MM.1S (cell line): Measurements from ENCODE around the gene NLGN1.

Experiments
- DNase-seq: peaks from one replicate; pipeline ENCODE4 v3.0.0-alpha.2; 2015
- H2AFZ ChIP-seq: fragments of 300-600 bp; sonication (generic); 2 replicates; pipeline ENCODE4 v1.6.0; 2016; ENCODE audit warnings: antibody characterized with exemption, low read length
- H3F3A ChIP-seq: fragments of 300-600 bp; sonication (generic); 2 replicates; pipeline ENCODE4 v1.6.1; 2016; ENCODE audit warnings: mild to moderate bottlenecking, antibody characterized with exemption, low read length, moderate library complexity, mixed read lengths; ENCODE audit not compliant: insufficient read depth
- H3K27ac ChIP-seq: fragments of 300-600 bp; sonication (generic); 2 replicates; pipeline ENCODE4 v1.5.1; 2016; ENCODE audit warnings: mild to moderate bottlenecking, low read length
- H3K27me3 ChIP-seq: fragments of 300-600 bp; sonication (generic); replicated peaks from 2 replicates; pipeline ENCODE4 v1.6.0; 2016; ENCODE audit warnings: low read length; ENCODE audit not compliant: insufficient read depth
- H3K36me3 ChIP-seq: fragments of 300-600 bp; sonication (generic); replicated peaks from 2 replicates; pipeline ENCODE4 v1.6.1; 2016; ENCODE audit warnings: mild to moderate bottlenecking, low read length, mixed read lengths; ENCODE audit not compliant: insufficient read depth
- H3K4me1 ChIP-seq: fragments of 300-600 bp; sonication (generic); 2 replicates; pipeline ENCODE4 v1.6.1; 2016; ENCODE audit warnings: low read length, mixed read lengths
- H3K4me2 ChIP-seq: fragments of 300-600 bp; sonication (generic); 2 replicates; pipeline ENCODE4 v1.6.0; 2016; ENCODE audit warnings: low read depth, low read length
- H3K4me3 ChIP-seq: fragments of 300-600 bp; sonication (generic); 2 replicates; pipeline ENCODE4 v1.5.1; 2016; ENCODE audit warnings: low read length, mixed read lengths
- H3K79me2 ChIP-seq: fragments of 300-600 bp; sonication (generic); 2 replicates; pipeline ENCODE4 v1.6.1; 2016; ENCODE audit warnings: mixed run types, low read length, mixed read lengths
- H3K9ac ChIP-seq: fragments of 300-600 bp; sonication (generic); 2 replicates; pipeline ENCODE4 v1.6.1; 2016; ENCODE audit warnings: low read length, mixed read lengths
- H3K9me2 ChIP-seq: fragments of 300-600 bp; sonication (generic); replicated peaks from 2 replicates; pipeline ENCODE4 v1.6.1; 2016; ENCODE audit warnings: mild to moderate bottlenecking, low read length, mixed read lengths; ENCODE audit not compliant: insufficient read depth
- H3K9me3 ChIP-seq: fragments of 300-600 bp; sonication (generic); replicated peaks from 2 replicates; pipeline ENCODE4 v1.6.1; 2016; ENCODE audit warnings: mild to moderate bottlenecking, low read length, mixed read lengths; ENCODE audit not compliant: insufficient read depth
- H4K20me1 ChIP-seq: fragments of 300-600 bp; sonication (generic); 2 replicates; pipeline ENCODE4 v1.6.1; 2016; ENCODE audit warnings: mild to moderate bottlenecking, low read length, moderate library complexity, mixed read lengths; ENCODE audit not compliant: insufficient read depth
- CTCF ChIP-seq: fragments of 300-600 bp; sonication (generic); IDR thresholded peaks from 2 replicates; pipeline ENCODE4 v1.5.1; 2016; ENCODE audit warnings: antibody characterized with exemption, low read length, mixed read lengths
- EZH2 ChIP-seq: fragments of 300-600 bp; sonication (generic); optimal IDR thresholded peaks from 2 replicates; pipeline ENCODE3; 2017; ENCODE audit warnings: low read depth, mild to moderate bottlenecking, antibody characterized with exemption, low read length, mixed read lengths
- EZH2phosphoT487 ChIP-seq: fragments of 300-600 bp; sonication (generic); IDR thresholded peaks from 2 replicates; pipeline ENCODE4 v1.6.1; 2018; ENCODE audit warnings: antibody characterized with exemption, low read length

The NLGN1 gene

DNA sequence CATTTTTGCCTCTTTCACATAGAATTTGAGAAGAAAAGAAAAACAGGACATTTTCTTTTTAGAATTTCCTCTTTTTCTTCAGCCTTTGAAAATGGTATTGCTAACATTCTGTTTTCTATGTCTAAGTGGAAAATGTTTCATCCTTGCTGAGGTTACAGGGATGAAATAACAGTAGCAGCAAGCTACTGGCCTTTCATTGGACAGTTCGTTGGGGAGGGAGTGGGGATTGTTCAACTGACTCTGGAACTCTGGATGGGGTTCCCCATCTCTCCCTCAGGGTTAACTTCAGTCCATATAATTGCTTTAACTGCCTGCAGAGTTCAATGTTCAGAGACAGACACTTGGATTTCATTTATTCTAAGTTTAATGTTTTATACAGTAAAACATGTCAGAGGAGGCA lies 346.0 kb downstream of the NLGN1 start:
- no peak overlapping the region for H2AFZ ChIP-seq
- H3K4me2 ChIP-seq, result no peak overlapping the region

DNA sequence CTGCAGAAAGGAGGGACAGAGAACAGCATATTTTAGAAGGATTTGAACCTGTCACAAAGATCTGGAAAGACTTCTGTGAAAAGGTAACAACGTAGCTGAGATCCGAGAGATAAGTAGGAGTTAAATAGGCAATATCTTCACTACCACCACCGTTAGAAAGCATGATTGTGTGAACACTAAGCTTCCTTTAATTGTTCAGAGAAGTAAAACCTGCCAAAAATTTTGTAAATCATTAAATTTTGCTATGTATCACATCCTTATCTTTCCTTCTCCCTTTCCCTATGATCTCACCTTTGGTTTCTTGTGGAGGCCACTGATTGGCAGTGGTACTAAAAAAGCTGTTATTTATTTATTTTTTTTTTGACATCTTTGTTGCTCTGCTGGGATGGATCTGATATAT lies 346.9 kb downstream of the NLGN1 start:
- Histone ChIP-seq H3K9me2 (no peaks in the 10 kb centered on the region), H3K27ac (no peak overlapping the region), H3K4me2 (no peak overlapping the region), H3K27me3 (no peaks in the 10 kb centered on the region), H2AFZ (no peak overlapping the region), H3F3A (no peaks in the 10 kb centered on the region), H3K9ac (no peak overlapping the region), H3K9me3 (no peaks in the 10 kb centered on the region), H3K79me2 (no peaks in the 10 kb centered on the region), H4K20me1 (no peaks in the 10 kb centered on the region), H3K36me3 (no peaks in the 10 kb centered on the region), H3K4me1 (no peaks in the 10 kb centered on the region), H3K4me3 (no peak overlapping the region)
- no peak for DNase-seq
- TF ChIP-seq EZH2phosphoT487, result no peak
- TF ChIP-seq EZH2, result no peak
- TF ChIP-seq CTCF, result no peak

More for the DNA sequence above, 346.0 kb downstream of the NLGN1 start:
- Histone ChIP-seq H3K4me1 (no peaks in the 10 kb centered on the region), H3K9ac (no peak overlapping the region), H3K9me3 (no peaks in the 10 kb centered on the region), H3K36me3 (no peaks in the 10 kb centered on the region), H3K4me3 (no peak overlapping the region), H4K20me1 (no peaks in the 10 kb centered on the region), H3K79me2 (no peaks in the 10 kb centered on the region), H3K27me3 (no peaks in the 10 kb centered on the region), H3F3A (no peaks in the 10 kb centered on the region), H3K9me2 (no peaks in the 10 kb centered on the region), H3K27ac (no peak overlapping the region)
- TF ChIP-seq EZH2, result no peak
- no peak for TF ChIP-seq EZH2phosphoT487
- TF ChIP-seq CTCF, result no peak
- DNase-seq, result no peak

GRCh38 chr3:173744895-173745294 lies 347.4 kb downstream of the NLGN1 start:
- no peaks in the 10 kb centered on the region for H4K20me1 ChIP-seq
- H3K27me3 ChIP-seq, result no peaks in the 10 kb centered on the region
- H3K4me2 ChIP-seq, result no peak overlapping the region
- no peak overlapping the region for H3K27ac ChIP-seq
- no peaks in the 10 kb centered on the region for H3K9me3 ChIP-seq
- H3F3A ChIP-seq, result no peaks in the 10 kb centered on the region
- H3K9ac ChIP-seq, result no peak overlapping the region
- no peak overlapping the region for H2AFZ ChIP-seq
- TF ChIP-seq EZH2phosphoT487 (no peak), EZH2 (no peak), CTCF (no peak)
- no peak for DNase-seq
- no peak overlapping the region for H3K4me3 ChIP-seq
- no peaks in the 10 kb centered on the region for H3K79me2 ChIP-seq
- H3K9me2 ChIP-seq, result no peaks in the 10 kb centered on the region
- H3K36me3 ChIP-seq, result no peaks in the 10 kb centered on the region
- no peaks in the 10 kb centered on the region for H3K4me1 ChIP-seq
